RCC 7860 (cell line): Measurements from ENCODE around the gene SLC17A9.

Source experiments
- DNase-seq: peaks from one replicate; pipeline ENCODE4 v3.0.0-alpha.2; 2015; ENCODE audit warnings: low spot score
- FAIRE-seq: peaks from 2 replicates; lab custom pipeline; 2012; peaks lifted over from hg19 to GRCh38; lab: Jason Lieb, UNC

The SLC17A9 gene

GRCh38 chr20:62952373-62952967, at the start of gene SLC17A9:
Gene SLC17A9, plus strand, starts transcription at chr20:62952709. Its CDS starts 122 bp downstream, at chr20:62952831.
- no peak for FAIRE-seq

GRCh38 chr20:62902926-62903615, 49.4 kb upstream of the SLC17A9 start:
- DNase-seq (peak; percentile 33), FAIRE-seq (no peak)

More at GRCh38 chr20:62952373-62952967, at the start of gene SLC17A9:
- DNase-seq = peak; percentile 88

- FAIRE-seq = no peak
Observed at GRCh38 chr20:62905536-62906117, 46.9 kb upstream of the SLC17A9 start.

GRCh38 chr20:62906209-62906608, 46.3 kb upstream of the SLC17A9 start:
- no peak for FAIRE-seq
- DNase-seq = no peak

More at GRCh38 chr20:62905536-62906117, 46.9 kb upstream of the SLC17A9 start:
- no peak for DNase-seq

GRCh38 chr20:62906647-62907375, 45.7 kb upstream of the SLC17A9 start:
- no peak for FAIRE-seq
- no peak for DNase-seq

GRCh38 chr20:62907384-62908317, 44.9 kb upstream of the SLC17A9 start:
- FAIRE-seq (no peak), DNase-seq (no peak)

- DNase-seq (no peak), FAIRE-seq (no peak)
Observed at GRCh38 chr20:62908971-62909791, 43.3 kb upstream of the SLC17A9 start.

- no peak for DNase-seq
- no peak for FAIRE-seq
Observed at GRCh38 chr20:62910217-62910766, 42.2 kb upstream of the SLC17A9 start.

GRCh38 chr20:62910777-62911497, 41.6 kb upstream of the SLC17A9 start:
- DNase-seq (no peak), FAIRE-seq (no peak)

- DNase-seq (no peak), FAIRE-seq (no peak)
Observed at GRCh38 chr20:62911701-62912280, 40.7 kb upstream of the SLC17A9 start.

- DNase-seq (no peak), FAIRE-seq (no peak)
Observed at GRCh38 chr20:62913043-62913630, 39.4 kb upstream of the SLC17A9 start.

- no peak for FAIRE-seq
- DNase-seq = no peak
Observed at GRCh38 chr20:62914436-62914835, 38.1 kb upstream of the SLC17A9 start.

GRCh38 chr20:62914970-62915457, 37.5 kb upstream of the SLC17A9 start:
- DNase-seq (peak; percentile 28), FAIRE-seq (no peak)

- FAIRE-seq (no peak), DNase-seq (no peak)
Observed at GRCh38 chr20:62916703-62917476, 35.6 kb upstream of the SLC17A9 start.

- no peak for FAIRE-seq
- DNase-seq = no peak
Observed at GRCh38 chr20:62917720-62918119, 34.8 kb upstream of the SLC17A9 start.

GRCh38 chr20:62918147-62918546, 34.4 kb upstream of the SLC17A9 start:
- FAIRE-seq = no peak
- no peak for DNase-seq

GRCh38 chr20:62918831-62919230, 33.7 kb upstream of the SLC17A9 start:
- FAIRE-seq (no peak), DNase-seq (no peak)
